Hematopoietic multipotent progenitor cell (in vitro differentiated cells): ENCODE measurements around the gene KRT7. TPM values are rescaled to one million over a fixed set of nuclear protein-coding genes. Genes with fewer than 3 reads are reported as not detected.

ENCODE experiments used
- DNase-seq, 3 donors: peaks; one replicate each; pipeline ENCODE4 v3.0.0-alpha.2; 2011 to 2015; ENCODE audit warnings: low read depth in 2 of 3, low spot score in 2 of 3
- total RNA-seq: library from RNA; depleted of rRNA; stranded (reverse); fragments of >200 nt; gene quantifications from one replicate; pipeline ENCODE4 v1.2.3, GENCODE V29; 2012

Gene KRT7
- total RNA-seq: 3.8 TPM

GRCh38 chr12:52232674-52233461 lies at the start of gene KRT7:
TSS of gene KRT7 (plus strand) at chr12:52233243. CDS start at chr12:52233297, 54 bp downstream.
- no peak for DNase-seq

GRCh38 chr12:52183544-52183910 lies 49.5 kb upstream of the KRT7 start:
- DNase-seq: no peak

- no peak for DNase-seq
Observed at GRCh38 chr12:52183971-52184370, 49.1 kb upstream of the KRT7 start.

DNA sequence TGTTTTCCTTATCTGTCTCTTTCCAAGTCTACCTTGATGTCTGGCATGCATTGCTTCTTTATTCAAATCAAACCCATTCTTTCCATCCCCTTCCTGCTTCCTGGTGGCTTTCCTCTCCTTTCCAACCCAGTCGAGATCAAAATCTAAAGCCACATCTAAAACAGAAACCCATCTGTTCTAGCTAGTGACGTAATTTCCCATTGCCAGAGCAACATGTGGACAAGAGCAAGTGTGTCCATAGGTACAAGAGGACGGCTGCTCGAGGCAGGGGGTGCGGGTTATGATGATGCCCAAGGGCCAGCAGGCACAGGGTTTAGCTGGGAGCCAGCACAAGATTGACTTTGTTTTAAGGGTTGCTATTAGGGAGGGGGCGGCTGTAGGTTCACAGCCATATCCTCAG lies 48.2 kb upstream of the KRT7 start:
- peak in 1 of 3 donors; percentile 19 for DNase-seq

DNA sequence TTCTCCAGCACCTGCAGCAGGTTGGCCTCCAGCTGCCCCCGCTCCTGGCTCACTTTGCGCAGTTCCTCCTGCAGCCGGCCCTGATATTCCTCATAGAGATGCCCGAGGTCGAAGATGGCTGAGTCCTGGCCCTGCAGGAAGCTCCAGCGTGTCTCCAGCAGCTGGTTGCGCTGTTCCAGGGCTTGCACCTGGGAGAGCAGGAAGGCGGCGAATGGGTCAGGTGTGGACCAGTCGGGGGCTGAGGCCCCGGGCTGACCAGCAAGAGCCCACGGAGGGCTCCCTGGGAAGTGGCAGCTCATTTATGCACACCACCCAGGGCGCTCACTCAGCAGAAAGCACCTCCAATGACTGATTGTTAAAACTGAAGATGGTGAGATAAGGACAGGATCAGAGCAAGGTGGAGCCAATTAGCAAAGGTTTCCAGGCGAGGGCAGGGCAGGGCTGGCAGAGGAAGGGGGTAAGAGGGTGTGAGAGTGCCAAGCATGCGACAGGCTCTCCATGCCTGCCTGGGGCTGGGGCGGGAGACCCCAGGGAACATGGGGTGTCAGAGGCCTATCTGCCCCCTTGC lies 47.6 kb upstream of the KRT7 start:
- DNase-seq: no peak

GRCh38 chr12:52186118-52186840 lies 46.8 kb upstream of the KRT7 start:
- no peak for DNase-seq

DNA sequence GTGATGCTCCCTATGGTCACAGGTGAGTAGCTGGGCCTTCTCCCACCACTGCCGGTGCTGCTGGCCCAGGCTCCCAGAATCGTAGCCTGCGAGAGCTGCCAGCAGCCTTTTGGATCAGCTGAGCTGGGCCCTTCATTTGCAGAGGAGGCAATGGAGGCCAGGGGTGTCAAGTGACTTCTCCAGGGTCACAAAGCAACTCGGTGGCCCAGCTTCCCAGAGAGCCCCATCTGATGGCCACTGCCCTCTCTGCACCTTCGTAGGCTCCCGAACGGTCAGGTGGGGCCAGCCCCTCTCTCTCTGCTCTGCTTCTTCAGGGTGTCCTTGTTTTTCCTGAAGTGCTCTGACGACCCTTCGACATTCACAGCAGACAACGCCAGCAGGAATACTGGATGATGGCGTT lies 45.8 kb upstream of the KRT7 start:
- DNase-seq: no peak

DNA sequence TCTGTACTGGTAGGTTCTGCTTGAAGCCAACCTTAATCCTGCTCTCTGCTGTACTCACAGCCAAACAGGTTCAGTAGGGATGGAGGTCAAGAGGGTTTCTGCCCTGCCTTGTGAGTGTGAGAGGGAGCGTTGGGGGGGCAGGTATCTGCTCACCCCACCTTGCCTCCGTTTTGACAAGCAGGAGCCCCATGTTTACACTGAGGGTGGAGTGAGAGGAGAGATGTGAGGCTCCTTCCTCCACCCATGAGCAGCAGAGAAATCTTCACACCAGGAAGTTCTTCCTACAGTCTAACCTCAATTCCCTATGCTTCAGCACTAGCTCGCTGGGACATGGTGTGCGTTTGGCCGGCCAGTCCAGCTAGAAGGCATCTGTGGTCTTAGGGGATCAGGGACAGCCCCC lies 45.4 kb upstream of the KRT7 start:
- DNase-seq: no peak

DNA sequence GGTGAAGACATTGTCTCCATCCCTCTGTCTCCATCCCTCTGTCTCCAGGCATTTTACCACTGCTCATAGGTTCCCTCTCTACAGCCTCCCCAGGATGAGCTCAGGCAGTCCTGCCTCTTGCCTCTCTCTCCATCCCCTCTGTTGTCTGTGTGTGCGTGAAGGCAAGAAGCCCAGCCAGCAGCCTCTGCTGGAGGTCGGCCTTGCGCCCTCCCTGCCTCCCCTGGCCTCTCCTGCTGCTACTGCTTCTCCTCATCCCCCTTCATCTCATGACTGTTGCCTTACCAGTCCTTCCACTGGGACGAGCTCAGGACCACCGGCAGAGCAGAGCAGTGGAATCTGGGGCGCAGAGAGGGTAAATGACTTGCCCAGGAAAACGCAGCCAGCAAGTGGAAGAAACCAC lies 44.4 kb upstream of the KRT7 start:
- DNase-seq: no peak

- DNase-seq: no peak
Observed at GRCh38 chr12:52189376-52190174, 43.5 kb upstream of the KRT7 start.

DNA sequence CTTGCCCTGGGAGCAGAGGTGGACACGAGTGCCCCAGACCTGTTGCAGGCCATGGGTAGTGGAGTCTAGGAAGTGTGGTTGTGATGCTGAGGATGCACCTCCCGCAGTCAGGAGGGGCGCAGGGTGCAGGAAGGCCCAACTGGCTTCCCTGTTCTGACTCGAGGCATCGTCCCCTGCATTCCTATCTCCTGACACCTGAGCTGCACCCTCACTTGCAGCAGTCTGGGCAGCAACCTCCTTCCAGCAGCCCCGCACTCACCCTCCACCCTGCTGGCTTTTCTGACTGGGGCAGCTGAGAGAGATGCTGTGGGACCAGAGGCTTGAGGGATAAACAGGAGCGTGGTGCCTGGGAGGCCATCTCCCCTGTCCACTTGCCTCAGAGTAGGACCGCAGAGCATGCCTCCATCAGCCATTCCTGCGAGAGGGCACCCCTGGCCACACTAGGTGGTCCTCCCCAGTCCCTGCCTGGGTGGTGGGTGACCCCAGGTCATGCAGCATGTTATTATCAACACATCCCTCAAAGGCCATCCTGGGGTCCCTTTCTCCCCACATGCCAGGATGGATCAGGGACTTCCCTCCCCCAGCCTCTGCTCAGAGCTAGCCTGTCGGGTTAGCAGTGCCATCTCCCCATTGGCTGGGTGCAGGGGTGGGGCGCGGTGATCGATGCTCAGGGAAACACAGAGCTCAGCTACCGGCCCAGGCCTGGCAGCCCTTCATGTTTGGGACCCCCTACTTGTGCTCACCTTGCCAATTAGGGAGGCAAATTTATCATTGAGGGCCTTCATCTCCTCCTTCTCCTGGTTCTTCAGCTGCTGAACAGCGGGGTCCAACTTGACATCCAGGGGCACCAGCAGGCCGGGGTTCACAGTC lies 41.9 kb upstream of the KRT7 start:
- DNase-seq: no peak

DNA sequence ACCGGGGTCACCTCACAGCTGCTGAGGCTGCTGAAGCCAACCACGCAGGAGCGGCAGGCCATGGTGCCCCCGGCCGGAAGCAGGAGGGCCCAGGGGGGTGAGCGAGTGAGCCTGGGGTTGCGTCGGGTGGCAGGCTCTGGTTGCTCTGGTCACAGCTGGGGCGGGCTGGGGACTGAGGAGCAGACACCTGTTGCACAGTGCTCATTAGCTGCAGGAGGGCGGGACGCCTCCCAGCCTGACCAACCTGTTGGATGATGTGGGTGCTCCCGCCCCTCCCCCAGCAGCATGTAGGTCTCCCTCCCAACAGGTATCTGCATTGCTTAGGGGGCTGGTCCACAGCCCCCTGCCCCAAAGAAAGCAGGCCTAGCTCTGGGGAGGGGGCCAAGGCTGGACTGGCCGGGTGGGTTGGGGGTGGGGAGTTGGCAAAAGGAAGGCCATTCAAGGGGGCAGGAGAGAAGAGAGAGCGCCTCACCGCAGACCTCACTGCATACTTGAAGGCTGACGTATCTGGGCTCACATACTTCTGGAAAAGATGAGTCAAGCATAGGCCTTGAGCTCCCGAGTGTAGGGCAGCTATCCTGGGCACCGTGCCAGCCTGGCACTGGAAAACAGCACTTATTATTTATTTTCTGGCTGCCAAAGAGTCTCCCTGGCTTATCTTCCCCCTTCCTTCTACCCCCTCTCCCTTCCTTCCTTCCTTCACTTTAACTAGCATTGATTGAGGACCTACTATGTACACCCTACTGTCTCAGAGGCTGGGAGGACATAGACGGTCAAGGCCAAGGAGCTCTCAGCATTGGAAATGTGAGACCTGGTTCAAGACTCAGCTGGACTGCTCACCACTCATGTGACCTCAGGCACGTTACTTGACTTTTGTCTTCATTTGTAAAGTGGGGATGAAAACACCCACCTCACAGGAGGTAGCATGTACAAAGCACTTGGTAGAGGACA lies 40.9 kb upstream of the KRT7 start, which contains the start of gene KRT80:
Gene KRT80, minus strand, starts transcription at position 174 of the 951 bp plus-strand sequence. Its CDS starts 112 bp downstream, at position 62.
- DNase-seq: peak in 2 of 3 donors; percentile 89 to 95

- no peak for DNase-seq
Observed at GRCh38 chr12:52193532-52193931, 39.5 kb upstream of the KRT7 start.

DNA sequence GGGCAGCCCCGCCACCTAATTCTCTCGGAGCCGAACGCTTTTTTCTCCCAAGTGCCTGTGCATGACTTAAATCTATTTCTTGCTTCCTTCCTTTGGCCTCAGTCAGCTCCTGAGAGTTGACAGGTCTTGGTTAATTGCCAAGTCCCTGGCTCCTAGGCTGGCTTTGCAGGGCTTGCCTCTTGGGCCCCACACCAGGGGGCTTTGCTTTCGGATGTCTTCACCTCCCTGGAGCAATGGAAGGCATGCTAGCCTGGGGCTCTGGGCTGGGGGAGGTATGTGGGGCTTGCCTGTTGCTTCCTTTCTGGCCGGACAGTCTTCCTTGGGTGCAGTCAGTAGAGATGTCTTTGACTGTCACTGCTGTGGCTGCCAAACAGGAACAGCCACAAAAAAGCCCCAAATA lies 39.1 kb upstream of the KRT7 start:
- DNase-seq: peak in 2 of 3 donors; percentile 45 to 66

GRCh38 chr12:52195065-52195730 lies 37.8 kb upstream of the KRT7 start:
- no peak for DNase-seq

- DNase-seq: peak in 2 of 3 donors; percentile 26 to 28
Observed at GRCh38 chr12:52197371-52198231, 35.4 kb upstream of the KRT7 start.
